Fibroblast of lung (primary cell): ENCODE data around the gene CAPZB.

Experiments
- CTCF ChIP-seq, 2 donors: IDR thresholded peaks in 1 of 2; conservative IDR thresholded peaks in 1 of 2; 1 replicate in 1 of 2; 2 replicates in 1 of 2; pipeline ENCODE4 v1.5.1; 2011 to 2012; ENCODE audit warnings: low read length in 2 of 2, control low read depth in 1 of 2, inconsistent platforms in 1 of 2, low read depth in 1 of 2, mild to moderate bottlenecking in 1 of 2
- EZH2 ChIP-seq: IDR thresholded peaks from 2 replicates; pipeline ENCODE4 v1.5.1; 2012; ENCODE audit warnings: low read length, control low read depth, mild to moderate bottlenecking; ENCODE audit errors: missing control alignments

GRCh38 chr1:19336543-19336942 lies 148.8 kb downstream of the CAPZB start:
- TF ChIP-seq CTCF (conservative IDR thresholded peaks at IDR 0.05 in 1 of 2, IDR thresholded peaks at IDR 0.05 in 1 of 2; ENCODE audit: low read depth in 1 of 2, low read length in 2 of 2) (no peak), EZH2 (no peak)
